ENCODE measurements around the gene PLCL1. TPM values are rescaled to one million over a fixed set of nuclear protein-coding genes. Genes with fewer than 3 reads are reported as not detected.

Gene PLCL1
- total and polyA plus RNA-seq, 10 of the 15 experiments (the other 5 are each of a cell fraction or from before 2014, with no cell fraction given), result 0.03 to 1.5 (median 0.22) TPM

DNA sequence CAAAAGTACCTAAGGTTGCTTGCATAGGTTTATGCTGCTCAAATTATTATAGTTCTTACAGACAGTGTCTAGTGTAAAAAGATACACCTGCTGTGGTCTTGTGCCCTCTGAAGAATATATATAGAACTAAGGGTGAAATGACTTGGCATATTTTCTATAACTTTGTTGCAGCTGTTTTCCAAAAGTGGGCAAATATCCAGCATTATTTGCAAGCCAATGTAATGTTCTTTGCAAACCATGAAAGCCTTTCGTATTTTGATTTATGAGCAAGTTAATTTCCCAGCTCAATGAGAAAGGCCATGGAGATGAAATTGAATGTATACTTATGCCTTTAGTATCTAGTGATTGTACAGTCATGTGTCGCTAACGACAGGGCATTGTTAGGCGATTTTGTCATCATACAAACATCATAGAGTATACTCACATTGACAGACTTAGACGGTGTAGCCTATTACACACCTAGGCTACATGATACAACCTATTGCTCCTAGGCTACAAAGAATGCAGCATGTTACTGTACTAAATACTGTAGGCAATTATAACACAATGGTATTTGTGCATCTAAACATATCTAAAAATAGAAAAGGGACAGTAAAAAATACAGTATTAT is 116.3 kb downstream of the PLCL1 start:
- no TSS peak for BruUV-seq (replicated peaks)
- no peak for FAIRE-seq
- in situ Hi-C loops (cut with MboI), result no loop called here

More for the DNA sequence above, 116.3 kb downstream of the PLCL1 start:
- 48% methylated on average over 5 of the region's 5 CpGs for WGBS (ENCODE audit: insufficient coverage, insufficient replicate concordance, low lambda C conversion rate, missing lambda C conversion rate)
- no peaks in the 10 kb centered on the region for H3K79me2 ChIP-seq (ENCODE audit: control insufficient read depth, insufficient read depth, low read length)
- H2AFZ ChIP-seq (ENCODE audit: control insufficient read depth, low read depth, low read length), result no peak overlapping the region
- no peak overlapping the region for H3K9ac ChIP-seq (ENCODE audit: control insufficient read depth, insufficient read depth, low read length)
- no peak overlapping the region for H3K4me3 ChIP-seq
- ATAC-seq (no peak), DNase-seq (ENCODE audit: low read depth, low spot score) (no peak)
- no peak overlapping the region for H3K27ac ChIP-seq (ENCODE audit: control insufficient read depth, insufficient read depth)
- TF ChIP-seq PRDM15 (CRISPR knock-in tag; IDR thresholded peaks at IDR 0.05), result no peak
- TF ChIP-seq TCF7 (IDR thresholded peaks at IDR 0.05; ENCODE audit: borderline replicate concordance), result no peak
- no peak for TF ChIP-seq CREM (IDR thresholded peaks at IDR 0.05; ENCODE audit: low read depth)
- TF ChIP-seq GATAD2B (conservative IDR thresholded peaks at IDR 0.05; ENCODE audit: low read depth), result no peak
- no peaks in the 10 kb centered on the region for H4K20me1 ChIP-seq (ENCODE audit: control insufficient read depth, insufficient read depth)
- ChIA-PET POLR2A (no interaction called here), CTCF (interaction anchor here (2.0 kb wide), 1 partner anchor 10 kb away, joined by 7 read pairs; no protein-coding TSS in a partner anchor), RAD21 (ENCODE audit: unreplicated experiment) (no interaction called here), SMC1A (ENCODE audit: uncharacterized antibody, unreplicated experiment) (interaction anchor here (0.6 to 1.6 kb wide), 4 partner anchors 34 to 644 kb away, joined by 3 read pairs; no protein-coding TSS in a partner anchor)
- H3K27me3 ChIP-seq (replicated peaks in 1 of 2; ENCODE audit: control insufficient read depth in 2 of 2, insufficient read depth in 2 of 2, low read length in 1 of 2), result no peaks in the 10 kb centered on the region
- no peaks in the 10 kb centered on the region for H3K9me3 ChIP-seq (replicated peaks; ENCODE audit: control insufficient read depth, insufficient read depth, low read length)
- intact Hi-C loops (cut with micrococcal nuclease; ENCODE audit: unreplicated experiment), result no loop called here
- H3K4me2 ChIP-seq (ENCODE audit: control insufficient read depth, insufficient read depth), result no peak overlapping the region
- H3K4me1 ChIP-seq (ENCODE audit: control insufficient read depth, insufficient read depth, low read length), result no peaks in the 10 kb centered on the region
- no peaks in the 10 kb centered on the region for H3K36me3 ChIP-seq (ENCODE audit: control insufficient read depth in 2 of 2, insufficient read depth in 2 of 2, low read length in 1 of 2)
